GM12878 (cell line): Measurements from ENCODE around the gene SUPT3H. TPM values are rescaled to one million over a fixed set of nuclear protein-coding genes. Genes with fewer than 3 reads are reported as not detected.

Source experiments
- ATAC-seq: fragments of 200-7000 bp; cut with Tn5 transposase; 3 replicates; pipeline ENCODE4 v1.9.1; 2020; ENCODE audit warnings: mild to moderate bottlenecking, moderate library complexity
- BruUV-seq: library from RNA; stranded (reverse); fragments of 400-500 nt; replicated peaks from 2 replicates; lab custom pipeline; 2021; lab: Mats Ljungman, UMichigan
- CTCF ChIA-PET: fragments of 300-600 bp; sonication (Branson Sonifier 250); formaldehyde crosslinking; extraction: SDS; loops from one replicate; lab custom pipeline; 2021; ENCODE audit warnings: inconsistent platforms; lab: Yijun Ruan, JAX
- POLR2A ChIA-PET: fragments of 350-600 bp; formaldehyde crosslinking; extraction: SDS; loops from one replicate; lab custom pipeline; 2021; ENCODE audit warnings: inconsistent platforms; lab: Charles Lee
- RAD21 ChIA-PET: fragments of 300-600 bp; sonication (Branson Sonifier 250); formaldehyde crosslinking; loops from one replicate; lab custom pipeline; 2023; ENCODE audit warnings: antibody characterized with exemption; ENCODE audit not compliant: unreplicated experiment; lab: Charles Lee
- SMC1A ChIA-PET: fragments of 300-600 bp; sonication (Branson Sonifier 250); formaldehyde crosslinking; loops from one replicate; lab custom pipeline; 2023; ENCODE audit not compliant: unreplicated experiment, uncharacterized antibody; lab: Charles Lee
- DNase-seq: peaks from one replicate; pipeline ENCODE4 v3.0.0-alpha.2; 2011; ENCODE audit warnings: low read depth, low spot score
- FAIRE-seq: peaks from 3 replicates; lab custom pipeline; 2011; peaks lifted over from hg19 to GRCh38; lab: Jason Lieb, UNC
- H2AFZ ChIP-seq: 2 replicates; pipeline ENCODE4 v1.6.0; 2011; ENCODE audit warnings: low read depth, low read length, control low read depth; ENCODE audit not compliant: control insufficient read depth
- H3K27ac ChIP-seq: 2 replicates; pipeline ENCODE4 v1.5.1; 2011; ENCODE audit warnings: control low read depth; ENCODE audit not compliant: control insufficient read depth, insufficient read depth
- H3K27me3 ChIP-seq, 2 experiments: replicated peaks in 1 of 2; 2 replicates each; pipeline versions ENCODE4 v1.6.0 to v1.6.1; 2011; ENCODE audit warnings: low read length in 1 of 2; ENCODE audit not compliant: control insufficient read depth in 2 of 2, insufficient read depth in 2 of 2
- H3K36me3 ChIP-seq, 2 experiments: 2 replicates each; pipeline ENCODE4 v1.5.1; 2011; ENCODE audit warnings: low read length in 1 of 2; ENCODE audit not compliant: control insufficient read depth in 2 of 2, insufficient read depth in 2 of 2
- H3K4me1 ChIP-seq: 2 replicates; pipeline ENCODE4 v1.6.1; 2011; ENCODE audit warnings: mild to moderate bottlenecking, low read length, moderate library complexity, mixed read lengths; ENCODE audit not compliant: control insufficient read depth, insufficient read depth
- H3K4me2 ChIP-seq: 2 replicates; pipeline ENCODE4 v1.6.0; 2011; ENCODE audit warnings: control low read depth; ENCODE audit not compliant: control insufficient read depth, insufficient read depth
- H3K4me3 ChIP-seq: fragments of 200-600 bp; sonication (generic); 2 replicates; pipeline ENCODE4 v1.5.1; 2016
- H3K79me2 ChIP-seq: 2 replicates; pipeline ENCODE4 v1.6.0; 2011; ENCODE audit warnings: low read length; ENCODE audit not compliant: control insufficient read depth, insufficient read depth
- H3K9ac ChIP-seq: 2 replicates; pipeline ENCODE4 v1.8.0; 2011; ENCODE audit warnings: low read length, control low read depth, mixed read lengths; ENCODE audit not compliant: control insufficient read depth, insufficient read depth
- H3K9me3 ChIP-seq: replicated peaks from 3 replicates; pipeline ENCODE4 v1.5.1; 2011; ENCODE audit warnings: mild to moderate bottlenecking, low read length; ENCODE audit not compliant: control insufficient read depth, insufficient read depth
- H4K20me1 ChIP-seq: 2 replicates; pipeline ENCODE4 v1.6.0; 2011; ENCODE audit not compliant: control insufficient read depth, insufficient read depth
- CBX3 ChIP-seq: fragments of 200-600 bp; sonication (generic); IDR thresholded peaks from 2 replicates; pipeline ENCODE4 v1.6.1; 2016; ENCODE audit warnings: low read depth, borderline replicate concordance
- FOXM1 ChIP-seq: IDR thresholded peaks from 2 replicates; pipeline ENCODE4 v1.6.1; 2012; ENCODE audit warnings: low read depth, mild to moderate bottlenecking, inconsistent platforms, low read length, moderate library complexity
- GABPA ChIP-seq: IDR thresholded peaks from 2 replicates; pipeline ENCODE4 v1.6.1; 2014; ENCODE audit warnings: antibody characterized with exemption, low read depth, mild to moderate bottlenecking, inconsistent platforms
- HDAC2 ChIP-seq: fragments of 200-600 bp; sonication (generic); IDR thresholded peaks from 2 replicates; pipeline ENCODE4 v1.6.1; 2017
- IRF4 ChIP-seq: IDR thresholded peaks from 2 replicates; pipeline ENCODE4 v1.6.1; 2011; ENCODE audit warnings: low read depth, low read length
- MYB ChIP-seq: fragments of 150-350 bp; IDR thresholded peaks from 2 replicates; pipeline ENCODE4 v1.6.1; 2014; ENCODE audit warnings: mild to moderate bottlenecking, low read depth, low read length, borderline replicate concordance
- RAD21 ChIP-seq: IDR thresholded peaks from 2 replicates; pipeline ENCODE4 v1.6.1; 2011; ENCODE audit warnings: mild to moderate bottlenecking, low read depth, low read length, moderate library complexity; ENCODE audit not compliant: insufficient read depth
- RAD51 ChIP-seq: fragments of 450-650 bp; IDR thresholded peaks from 2 replicates; pipeline ENCODE4 v1.6.1; 2016; ENCODE audit warnings: moderate library complexity, mild to moderate bottlenecking, inconsistent platforms
- RB1 ChIP-seq: fragments of 450-650 bp; formaldehyde crosslinking; IDR thresholded peaks from 2 replicates; pipeline ENCODE4 v1.6.1; 2017; ENCODE audit warnings: mild to moderate bottlenecking, borderline replicate concordance
- RELA ChIP-seq: fragments of 450-650 bp; IDR thresholded peaks from 2 replicates; pipeline ENCODE4 v1.8.0; 2014; ENCODE audit warnings: borderline replicate concordance; ENCODE audit not compliant: partially characterized antibody
- SPI1 ChIP-seq: IDR thresholded peaks from 2 replicates; pipeline ENCODE4 v1.6.1; 2011; ENCODE audit warnings: low read depth, mild to moderate bottlenecking, low read length, moderate library complexity, borderline replicate concordance; ENCODE audit not compliant: insufficient read depth
- TAF1 ChIP-seq: IDR thresholded peaks from 2 replicates; pipeline ENCODE4 v1.6.1; 2011; ENCODE audit warnings: mild to moderate bottlenecking, low read depth, low read length, borderline replicate concordance
- ZNF622 ChIP-seq: fragments of 450-650 bp; IDR thresholded peaks from 2 replicates; pipeline ENCODE4 v1.6.1; 2017; ENCODE audit warnings: mild to moderate bottlenecking, inconsistent platforms
- WGBS: methylation state at CpG from one replicate; pipeline ENCODE4 v1.1.6; 2016; ENCODE audit warnings: low lambda C conversion rate; ENCODE audit not compliant: insufficient replicate concordance, insufficient coverage; ENCODE audit errors: missing lambda C conversion rate; 5-methylcytosine and 5-hydroxymethylcytosine counted together
- in situ Hi-C: fragments of 300-500 bp; cut with MboI; formaldehyde crosslinking; loops from 9 replicates; pipeline ENCODE4 v1.14.3; 2018; ENCODE audit warnings: mixed read lengths
- intact Hi-C: fragments of 100-400 bp; cut with micrococcal nuclease; formaldehyde crosslinking; loops from one replicate; pipeline ENCODE4 v1.14.2; 2022; ENCODE audit not compliant: unreplicated experiment
- polyA plus RNA-seq, 11 experiments: library from polyadenylated mRNA; depleted of rRNA in 4 of 11; unstranded in 6 of 11; stranded (reverse) in 5 of 11; fragments of >200 nt; fragmentation: Nextera tagmentation in 4 of 11; fragmentation: Illumina TruSeq in 1 of 11; extraction: Ambion mirVana in 4 of 11; extraction: Trizol in 1 of 11; gene quantifications; 1 replicate in 1 of 11; 2 replicates in 10 of 11; pipeline versions ENCODE4 v1.2.1 to v1.2.3, GENCODE V29; 2011 to 2016; ENCODE audit warnings: inconsistent platforms in 2 of 11, missing spikeins in 2 of 11, low read depth in 1 of 11
- total RNA-seq, 4 experiments: library from RNA; depleted of rRNA in 3 of 4; stranded (reverse); fragments of >200 nt in 3 of 4; fragmentation: Illumina TruSeq in 1 of 4; extraction: Trizol in 1 of 4; gene quantifications; 2 replicates each; pipeline versions ENCODE4 v1.2.1 to v1.2.3, GENCODE V29; 2013 to 2021
- TF ChIP-seq, protein P1 (sequence below): fragments of 450-650 bp; IDR thresholded peaks from 2 replicates; pipeline ENCODE4 v1.6.1; 2018; ENCODE audit warnings: borderline replicate concordance, mild to moderate bottlenecking; ENCODE audit not compliant: partially characterized antibody
- TF ChIP-seq, protein P2 (sequence below): IDR thresholded peaks from 2 replicates; pipeline ENCODE4 v1.6.1; 2012; ENCODE audit warnings: low read depth, low read length, improper control_type of control experiment
- TF ChIP-seq, protein P3 (sequence below): IDR thresholded peaks from 2 replicates; pipeline ENCODE4 v1.6.1; 2011; ENCODE audit warnings: low read depth, mild to moderate bottlenecking, low read length, moderate library complexity, borderline replicate concordance; ENCODE audit errors: extremely low read depth

The SUPT3H gene
- total and polyA plus RNA-seq, 10 of the 15 experiments (the other 5 are each of a cell fraction or from before 2014, with no cell fraction given): 0.51 to 3.7 (median 2.0) TPM

GRCh38 chr6:45301348-45302142 is 76.2 kb downstream of the SUPT3H start:
- DNase-seq (no peak), FAIRE-seq (no peak), ATAC-seq (no peak)
- ChIA-PET POLR2A (no interaction called here), CTCF (interaction anchor here (0.7 kb wide), 1 partner anchor 534 kb away, joined by 3 read pairs; no protein-coding TSS in a partner anchor), RAD21 (no interaction called here), SMC1A (interaction anchor here (1.0 to 1.2 kb wide), 3 partner anchors 8 to 20 kb away, joined by 3 to 6 read pairs (median 3); no protein-coding TSS in a partner anchor)
- Histone ChIP-seq H3K36me3 (no peaks in the 10 kb centered on the region), H4K20me1 (no peaks in the 10 kb centered on the region), H3K4me1 (no peaks in the 10 kb centered on the region), H3K79me2 (no peaks in the 10 kb centered on the region), H3K4me2 (no peak overlapping the region), H3K9me3 (no peaks in the 10 kb centered on the region; the same call in 2 of the 3 replicates), H3K27ac (no peak overlapping the region), H3K4me3 (no peak overlapping the region), H3K27me3 (no peaks in the 10 kb centered on the region), H2AFZ (no peak overlapping the region), H3K9ac (no peak overlapping the region)
- BruUV-seq: no TSS peak
- intact Hi-C loops: no loop called here
- 64% methylated on average over 3 of the region's 3 CpGs for WGBS
- no peak for TF ChIP-seq GABPA
- TF ChIP-seq FOXM1: no peak
- TF ChIP-seq HDAC2: no peak
- no peak for TF ChIP-seq RAD21
- no peak for TF ChIP-seq SPI1
- TF ChIP-seq, protein P1, sequence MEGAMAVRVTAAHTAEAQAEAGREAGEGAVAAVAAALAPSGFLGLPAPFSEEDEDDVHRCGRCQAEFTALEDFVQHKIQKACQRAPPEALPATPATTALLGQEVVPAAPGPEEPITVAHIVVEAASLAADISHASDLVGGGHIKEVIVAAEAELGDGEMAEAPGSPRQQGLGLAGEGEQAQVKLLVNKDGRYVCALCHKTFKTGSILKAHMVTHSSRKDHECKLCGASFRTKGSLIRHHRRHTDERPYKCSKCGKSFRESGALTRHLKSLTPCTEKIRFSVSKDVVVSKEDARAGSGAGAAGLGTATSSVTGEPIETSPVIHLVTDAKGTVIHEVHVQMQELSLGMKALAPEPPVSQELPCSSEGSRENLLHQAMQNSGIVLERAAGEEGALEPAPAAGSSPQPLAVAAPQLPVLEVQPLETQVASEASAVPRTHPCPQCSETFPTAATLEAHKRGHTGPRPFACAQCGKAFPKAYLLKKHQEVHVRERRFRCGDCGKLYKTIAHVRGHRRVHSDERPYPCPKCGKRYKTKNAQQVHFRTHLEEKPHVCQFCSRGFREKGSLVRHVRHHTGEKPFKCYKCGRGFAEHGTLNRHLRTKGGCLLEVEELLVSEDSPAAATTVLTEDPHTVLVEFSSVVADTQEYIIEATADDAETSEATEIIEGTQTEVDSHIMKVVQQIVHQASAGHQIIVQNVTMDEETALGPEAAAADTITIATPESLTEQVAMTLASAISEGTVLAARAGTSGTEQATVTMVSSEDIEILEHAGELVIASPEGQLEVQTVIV: no peak
- TF ChIP-seq, protein P2, sequence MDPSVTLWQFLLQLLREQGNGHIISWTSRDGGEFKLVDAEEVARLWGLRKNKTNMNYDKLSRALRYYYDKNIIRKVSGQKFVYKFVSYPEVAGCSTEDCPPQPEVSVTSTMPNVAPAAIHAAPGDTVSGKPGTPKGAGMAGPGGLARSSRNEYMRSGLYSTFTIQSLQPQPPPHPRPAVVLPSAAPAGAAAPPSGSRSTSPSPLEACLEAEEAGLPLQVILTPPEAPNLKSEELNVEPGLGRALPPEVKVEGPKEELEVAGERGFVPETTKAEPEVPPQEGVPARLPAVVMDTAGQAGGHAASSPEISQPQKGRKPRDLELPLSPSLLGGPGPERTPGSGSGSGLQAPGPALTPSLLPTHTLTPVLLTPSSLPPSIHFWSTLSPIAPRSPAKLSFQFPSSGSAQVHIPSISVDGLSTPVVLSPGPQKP: no peak
- no peak for TF ChIP-seq RAD51
- TF ChIP-seq RB1: no peak
- no peak for TF ChIP-seq MYB
- no peak for TF ChIP-seq CBX3
- TF ChIP-seq IRF4: no peak
- TF ChIP-seq TAF1: no peak
- no peak for TF ChIP-seq RELA
- TF ChIP-seq ZNF622: no peak
- TF ChIP-seq, protein P3, sequence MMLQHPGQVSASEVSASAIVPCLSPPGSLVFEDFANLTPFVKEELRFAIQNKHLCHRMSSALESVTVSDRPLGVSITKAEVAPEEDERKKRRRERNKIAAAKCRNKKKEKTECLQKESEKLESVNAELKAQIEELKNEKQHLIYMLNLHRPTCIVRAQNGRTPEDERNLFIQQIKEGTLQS: no peak
- in situ Hi-C loops: no loop called here
